Activated CD4-positive, alpha-beta memory T cell treated with anti-CD3 and anti-CD28 coated beads, Interleukin-2, amount 10 ng/mL, durations not matched to agents 7 days and 5 days (primary cell): ENCODE data around the gene PDLIM5. TPM values are rescaled to one million over a fixed set of nuclear protein-coding genes. Genes with fewer than 3 reads are reported as not detected.

Source experiments
- CTCF ChIA-PET: fragments of 350-600 bp; sonication (Branson Sonifier 250); formaldehyde crosslinking; loops from one replicate; lab custom pipeline; 2021; ENCODE audit warnings: antibody characterized with exemption, inconsistent platforms; lab: Charles Lee
- POLR2A ChIA-PET: fragments of 350-600 bp; sonication (Branson Sonifier 250); formaldehyde crosslinking; loops from one replicate; lab custom pipeline; 2021; ENCODE audit warnings: antibody characterized with exemption; lab: Charles Lee
- DNase-seq: peaks from one replicate; pipeline ENCODE4 v3.0.0-alpha.2; 2020
- H3K27ac Mint-ChIP-seq: one replicate; pipeline ENCODE4 v1.8.0; 2021; ENCODE audit warnings: mild to moderate bottlenecking, mixed read lengths
- H3K27me3 Mint-ChIP-seq: one replicate; pipeline ENCODE4 v1.8.0; 2021; ENCODE audit warnings: mixed read lengths
- H3K36me3 Mint-ChIP-seq: one replicate; pipeline ENCODE4 v1.8.0; 2021; ENCODE audit warnings: low read depth, mixed read lengths
- H3K4me1 Mint-ChIP-seq: one replicate; pipeline ENCODE4 v1.8.0; 2021; ENCODE audit warnings: mixed read lengths
- H3K4me3 Mint-ChIP-seq: one replicate; pipeline ENCODE4 v1.8.0; 2021; ENCODE audit warnings: mild to moderate bottlenecking, mixed read lengths
- H3K9me3 Mint-ChIP-seq: one replicate; pipeline ENCODE4 v1.8.0; 2021; ENCODE audit warnings: mixed read lengths
- total RNA-seq, 2 experiments: library from RNA; stranded (reverse); gene quantifications; one replicate each; pipeline ENCODE4 v1.2.3, GENCODE V29; 2021

The PDLIM5 gene
- total RNA-seq, 2 experiments from 2014 or later: 24.0 to 24.9 TPM

- Mint-ChIP-seq H3K9me3 (no peaks in the 10 kb centered on the region), H3K27ac (no peak overlapping the region), H3K27me3 (no peaks in the 10 kb centered on the region), H3K36me3 (no peaks in the 10 kb centered on the region), H3K4me1 (peaks cover 3% of the 10 kb centered on the region), H3K4me3 (no peak overlapping the region)
- CTCF ChIA-PET: no interaction called here
- DNase-seq: no peak
- POLR2A ChIA-PET: no interaction called here
These were observed 82.9 kb downstream of the PDLIM5 start for GRCh38 chr4:94534401-94535312.

- no peak for DNase-seq
- no peaks in the 10 kb centered on the region for H3K9me3 Mint-ChIP-seq
- POLR2A ChIA-PET: no interaction called here
- H3K36me3 Mint-ChIP-seq: no peaks in the 10 kb centered on the region
- H3K27me3 Mint-ChIP-seq: no peaks in the 10 kb centered on the region
- no peak overlapping the region for H3K27ac Mint-ChIP-seq
- CTCF ChIA-PET: no interaction called here
- peaks cover 3% of the 10 kb centered on the region for H3K4me1 Mint-ChIP-seq
- H3K4me3 Mint-ChIP-seq: no peak overlapping the region
These were observed 84.3 kb downstream of the PDLIM5 start for GRCh38 chr4:94536049-94536448.

- H3K4me1 Mint-ChIP-seq: peaks cover 3% of the 10 kb centered on the region
- H3K9me3 Mint-ChIP-seq: no peaks in the 10 kb centered on the region
- H3K36me3 Mint-ChIP-seq: no peaks in the 10 kb centered on the region
- H3K4me3 Mint-ChIP-seq: no peak overlapping the region
- DNase-seq: no peak
- no peaks in the 10 kb centered on the region for H3K27me3 Mint-ChIP-seq
- H3K27ac Mint-ChIP-seq: no peak overlapping the region
- POLR2A ChIA-PET: no interaction called here
- CTCF ChIA-PET: no interaction called here
These were observed 85.1 kb downstream of the PDLIM5 start for GRCh38 chr4:94536649-94537469.

GRCh38 chr4:94537921-94538628, 86.3 kb downstream of the PDLIM5 start:
- POLR2A ChIA-PET: no interaction called here
- CTCF ChIA-PET: no interaction called here
- no peak overlapping the region for H3K4me3 Mint-ChIP-seq
- no peak for DNase-seq
- peaks cover 3% of the 10 kb centered on the region for H3K4me1 Mint-ChIP-seq
- no peak overlapping the region for H3K27ac Mint-ChIP-seq
- no peaks in the 10 kb centered on the region for H3K36me3 Mint-ChIP-seq
- H3K27me3 Mint-ChIP-seq: no peaks in the 10 kb centered on the region
- no peaks in the 10 kb centered on the region for H3K9me3 Mint-ChIP-seq

- Mint-ChIP-seq H3K4me3 (no peak overlapping the region), H3K4me1 (peaks cover 3% of the 10 kb centered on the region), H3K36me3 (no peaks in the 10 kb centered on the region), H3K27ac (no peak overlapping the region), H3K9me3 (no peaks in the 10 kb centered on the region), H3K27me3 (no peaks in the 10 kb centered on the region)
- ChIA-PET POLR2A (no interaction called here), CTCF (no interaction called here)
- no peak for DNase-seq
These were observed 88.7 kb downstream of the PDLIM5 start for GRCh38 chr4:94540476-94540875.

GRCh38 chr4:94544811-94545210, 93.1 kb downstream of the PDLIM5 start:
- Mint-ChIP-seq H3K27me3 (no peaks in the 10 kb centered on the region), H3K4me3 (no peak overlapping the region), H3K4me1 (peaks cover 8% of the 10 kb centered on the region), H3K9me3 (no peaks in the 10 kb centered on the region), H3K27ac (no peak overlapping the region), H3K36me3 (no peaks in the 10 kb centered on the region)
- DNase-seq: no peak
- ChIA-PET POLR2A (no interaction called here), CTCF (interaction anchor here (0.9 kb wide), 1 partner anchor 53 kb away, joined by 3 read pairs; no protein-coding TSS in a partner anchor)

GRCh38 chr4:94545296-94545695, 93.6 kb downstream of the PDLIM5 start:
- H3K4me3 Mint-ChIP-seq: no peak overlapping the region
- no peak for DNase-seq
- POLR2A ChIA-PET: no interaction called here
- H3K4me1 Mint-ChIP-seq: peaks cover 8% of the 10 kb centered on the region
- H3K9me3 Mint-ChIP-seq: no peaks in the 10 kb centered on the region
- H3K36me3 Mint-ChIP-seq: no peaks in the 10 kb centered on the region
- H3K27ac Mint-ChIP-seq: no peak overlapping the region
- no peaks in the 10 kb centered on the region for H3K27me3 Mint-ChIP-seq
- CTCF ChIA-PET: no interaction called here

GRCh38 chr4:94546949-94547348, 95.2 kb downstream of the PDLIM5 start:
- Mint-ChIP-seq H3K4me1 (peaks cover 8% of the 10 kb centered on the region), H3K36me3 (no peaks in the 10 kb centered on the region), H3K4me3 (no peak overlapping the region), H3K9me3 (no peaks in the 10 kb centered on the region), H3K27me3 (no peaks in the 10 kb centered on the region), H3K27ac (no peak overlapping the region)
- ChIA-PET CTCF (no interaction called here), POLR2A (no interaction called here)
- DNase-seq: no peak

GRCh38 chr4:94548571-94548970, 96.8 kb downstream of the PDLIM5 start:
- Mint-ChIP-seq H3K4me1 (peaks cover 8% of the 10 kb centered on the region), H3K27ac (no peak overlapping the region), H3K27me3 (no peaks in the 10 kb centered on the region), H3K36me3 (no peaks in the 10 kb centered on the region), H3K4me3 (no peak overlapping the region), H3K9me3 (no peaks in the 10 kb centered on the region)
- ChIA-PET POLR2A (no interaction called here), CTCF (no interaction called here)
- no peak for DNase-seq

GRCh38 chr4:94550352-94550751, 98.6 kb downstream of the PDLIM5 start:
- POLR2A ChIA-PET: no interaction called here
- CTCF ChIA-PET: interaction anchor here (1.4 kb wide), 1 partner anchor 141 kb away, joined by 3 read pairs; no protein-coding TSS in a partner anchor

GRCh38 chr4:94550851-94551250, 99.1 kb downstream of the PDLIM5 start:
- POLR2A ChIA-PET: no interaction called here
- H3K9me3 Mint-ChIP-seq: no peaks in the 10 kb centered on the region
- CTCF ChIA-PET: interaction anchor here (1.4 kb wide), 1 partner anchor 142 kb away, joined by 3 read pairs; no protein-coding TSS in a partner anchor
- no peak overlapping the region for H3K27ac Mint-ChIP-seq
- H3K4me1 Mint-ChIP-seq: peaks cover 5% of the 10 kb centered on the region
- H3K27me3 Mint-ChIP-seq: no peaks in the 10 kb centered on the region
- no peak for DNase-seq
- no peaks in the 10 kb centered on the region for H3K36me3 Mint-ChIP-seq
- no peak overlapping the region for H3K4me3 Mint-ChIP-seq

More at GRCh38 chr4:94550352-94550751, 98.6 kb downstream of the PDLIM5 start:
- Mint-ChIP-seq H3K27ac (no peak overlapping the region), H3K4me3 (no peak overlapping the region), H3K4me1 (peaks cover 6% of the 10 kb centered on the region), H3K9me3 (no peaks in the 10 kb centered on the region), H3K36me3 (no peaks in the 10 kb centered on the region), H3K27me3 (no peaks in the 10 kb centered on the region)
- DNase-seq: no peak

- Mint-ChIP-seq H3K4me1 (peaks cover 5% of the 10 kb centered on the region), H3K27ac (no peak overlapping the region), H3K4me3 (no peak overlapping the region), H3K9me3 (no peaks in the 10 kb centered on the region), H3K36me3 (no peaks in the 10 kb centered on the region), H3K27me3 (no peaks in the 10 kb centered on the region)
- ChIA-PET CTCF (no interaction called here), POLR2A (no interaction called here)
- no peak for DNase-seq
These were observed 100.2 kb downstream of the PDLIM5 start for GRCh38 chr4:94551643-94552564.
